GM12878 (cell line): ENCODE results near the gene USH2A. TPM values are rescaled to one million over a fixed set of nuclear protein-coding genes. Genes with fewer than 3 reads are reported as not detected.

Experiments used
- ATAC-seq: fragments of 200-7000 bp; cut with Tn5 transposase; 3 replicates; pipeline ENCODE4 v1.9.1; 2020; ENCODE audit warnings: mild to moderate bottlenecking, moderate library complexity
- BruUV-seq: library from RNA; stranded (reverse); fragments of 400-500 nt; replicated peaks from 2 replicates; lab custom pipeline; 2021; lab: Mats Ljungman, UMichigan
- CTCF ChIA-PET: fragments of 300-600 bp; sonication (Branson Sonifier 250); formaldehyde crosslinking; extraction: SDS; loops from one replicate; lab custom pipeline; 2021; ENCODE audit warnings: inconsistent platforms; lab: Yijun Ruan, JAX
- POLR2A ChIA-PET: fragments of 350-600 bp; formaldehyde crosslinking; extraction: SDS; loops from one replicate; lab custom pipeline; 2021; ENCODE audit warnings: inconsistent platforms; lab: Charles Lee
- RAD21 ChIA-PET: fragments of 300-600 bp; sonication (Branson Sonifier 250); formaldehyde crosslinking; loops from one replicate; lab custom pipeline; 2023; ENCODE audit warnings: antibody characterized with exemption; ENCODE audit not compliant: unreplicated experiment; lab: Charles Lee
- SMC1A ChIA-PET: fragments of 300-600 bp; sonication (Branson Sonifier 250); formaldehyde crosslinking; loops from one replicate; lab custom pipeline; 2023; ENCODE audit not compliant: unreplicated experiment, uncharacterized antibody; lab: Charles Lee
- DNase-seq: peaks from one replicate; pipeline ENCODE4 v3.0.0-alpha.2; 2011; ENCODE audit warnings: low read depth, low spot score
- FAIRE-seq: peaks from 3 replicates; lab custom pipeline; 2011; peaks lifted over from hg19 to GRCh38; lab: Jason Lieb, UNC
- H2AFZ ChIP-seq: 2 replicates; pipeline ENCODE4 v1.6.0; 2011; ENCODE audit warnings: low read depth, low read length, control low read depth; ENCODE audit not compliant: control insufficient read depth
- H3K27ac ChIP-seq: 2 replicates; pipeline ENCODE4 v1.5.1; 2011; ENCODE audit warnings: control low read depth; ENCODE audit not compliant: control insufficient read depth, insufficient read depth
- H3K27me3 ChIP-seq, 2 experiments: replicated peaks in 1 of 2; 2 replicates each; pipeline versions ENCODE4 v1.6.0 to v1.6.1; 2011; ENCODE audit warnings: low read length in 1 of 2; ENCODE audit not compliant: control insufficient read depth in 2 of 2, insufficient read depth in 2 of 2
- H3K36me3 ChIP-seq, 2 experiments: 2 replicates each; pipeline ENCODE4 v1.5.1; 2011; ENCODE audit warnings: low read length in 1 of 2; ENCODE audit not compliant: control insufficient read depth in 2 of 2, insufficient read depth in 2 of 2
- H3K4me1 ChIP-seq: 2 replicates; pipeline ENCODE4 v1.6.1; 2011; ENCODE audit warnings: mild to moderate bottlenecking, low read length, moderate library complexity, mixed read lengths; ENCODE audit not compliant: control insufficient read depth, insufficient read depth
- H3K4me2 ChIP-seq: 2 replicates; pipeline ENCODE4 v1.6.0; 2011; ENCODE audit warnings: control low read depth; ENCODE audit not compliant: control insufficient read depth, insufficient read depth
- H3K4me3 ChIP-seq: fragments of 200-600 bp; sonication (generic); 2 replicates; pipeline ENCODE4 v1.5.1; 2016
- H3K79me2 ChIP-seq: 2 replicates; pipeline ENCODE4 v1.6.0; 2011; ENCODE audit warnings: low read length; ENCODE audit not compliant: control insufficient read depth, insufficient read depth
- H3K9ac ChIP-seq: 2 replicates; pipeline ENCODE4 v1.8.0; 2011; ENCODE audit warnings: low read length, control low read depth, mixed read lengths; ENCODE audit not compliant: control insufficient read depth, insufficient read depth
- H3K9me3 ChIP-seq: replicated peaks from 3 replicates; pipeline ENCODE4 v1.5.1; 2011; ENCODE audit warnings: mild to moderate bottlenecking, low read length; ENCODE audit not compliant: control insufficient read depth, insufficient read depth
- H4K20me1 ChIP-seq: 2 replicates; pipeline ENCODE4 v1.6.0; 2011; ENCODE audit not compliant: control insufficient read depth, insufficient read depth
- ATF2 ChIP-seq: IDR thresholded peaks from 2 replicates; pipeline ENCODE4 v1.6.1; 2012; ENCODE audit warnings: low read length, inconsistent platforms
- ATF3 ChIP-seq: IDR thresholded peaks from 2 replicates; pipeline ENCODE4 v1.6.1; 2011; ENCODE audit warnings: low read depth, mild to moderate bottlenecking, low read length, moderate library complexity, borderline replicate concordance; ENCODE audit errors: extremely low read depth
- BRCA1 ChIP-seq: IDR thresholded peaks from 2 replicates; pipeline ENCODE4 v1.6.1; 2011; ENCODE audit warnings: low read depth, low read length, improper control_type of control experiment
- FOXK2 ChIP-seq: fragments of 450-650 bp; IDR thresholded peaks from 2 replicates; pipeline ENCODE4 v1.6.1; 2017; ENCODE audit warnings: mild to moderate bottlenecking, moderate library complexity
- HDAC6 ChIP-seq: fragments of 200-600 bp; sonication (generic); IDR thresholded peaks from one replicate; pipeline ENCODE4 v1.8.0; 2017; ENCODE audit warnings: antibody characterized with exemption; ENCODE audit not compliant: unreplicated experiment
- JUND ChIP-seq: IDR thresholded peaks from 2 replicates; pipeline ENCODE4 v1.6.1; 2012; ENCODE audit warnings: low read depth, mild to moderate bottlenecking, low read length, improper control_type of control experiment, moderate library complexity
- MAX ChIP-seq: IDR thresholded peaks from 2 replicates; pipeline ENCODE4 v1.6.1; 2012; ENCODE audit warnings: low read depth, low read length, improper control_type of control experiment
- MLLT1 ChIP-seq: fragments of 450-650 bp; IDR thresholded peaks from 2 replicates; pipeline ENCODE4 v1.6.1; 2016; ENCODE audit warnings: mild to moderate bottlenecking
- PRDM15 ChIP-seq: fragments of 450-650 bp; formaldehyde crosslinking; IDR thresholded peaks from 2 replicates; pipeline ENCODE4 v1.4.0; 2020; ENCODE audit warnings: mild to moderate bottlenecking, moderate library complexity
- SRF ChIP-seq, 2 experiments: IDR thresholded peaks; 2 replicates each; pipeline ENCODE4 v1.6.1; 2011; ENCODE audit warnings: low read depth in 2 of 2, low read length in 2 of 2, mild to moderate bottlenecking in 1 of 2, moderate library complexity in 1 of 2
- SUPT20H ChIP-seq: IDR thresholded peaks from 2 replicates; pipeline ENCODE4 v1.6.1; 2011; ENCODE audit warnings: low read depth, mild to moderate bottlenecking, low read length, moderate library complexity, borderline replicate concordance; ENCODE audit not compliant: control insufficient read depth
- TCF12 ChIP-seq: IDR thresholded peaks from 2 replicates; pipeline ENCODE4 v1.6.1; 2011; ENCODE audit warnings: low read depth, mild to moderate bottlenecking, low read length
- USF2 ChIP-seq: IDR thresholded peaks from 2 replicates; pipeline ENCODE4 v1.6.1; 2011; ENCODE audit warnings: low read depth, low read length, improper control_type of control experiment, borderline replicate concordance
- YBX1 ChIP-seq: fragments of 450-650 bp; IDR thresholded peaks from 2 replicates; pipeline ENCODE4 v1.6.1; 2016; ENCODE audit warnings: antibody characterized with exemption
- ZBED1 ChIP-seq: IDR thresholded peaks from 2 replicates; pipeline ENCODE4 v1.6.1; 2016; ENCODE audit warnings: borderline replicate concordance
- ZNF207 ChIP-seq: fragments of 450-650 bp; IDR thresholded peaks from 2 replicates; pipeline ENCODE4 v1.6.1; 2014; ENCODE audit warnings: antibody characterized with exemption, mild to moderate bottlenecking, borderline replicate concordance
- WGBS: methylation state at CpG from one replicate; pipeline ENCODE4 v1.1.6; 2016; ENCODE audit warnings: low lambda C conversion rate; ENCODE audit not compliant: insufficient replicate concordance, insufficient coverage; ENCODE audit errors: missing lambda C conversion rate; 5-methylcytosine and 5-hydroxymethylcytosine counted together
- in situ Hi-C: fragments of 300-500 bp; cut with MboI; formaldehyde crosslinking; loops from 9 replicates; pipeline ENCODE4 v1.14.3; 2018; ENCODE audit warnings: mixed read lengths
- intact Hi-C: fragments of 100-400 bp; cut with micrococcal nuclease; formaldehyde crosslinking; loops from one replicate; pipeline ENCODE4 v1.14.2; 2022; ENCODE audit not compliant: unreplicated experiment
- polyA plus RNA-seq, 11 experiments: library from polyadenylated mRNA; depleted of rRNA in 4 of 11; unstranded in 6 of 11; stranded (reverse) in 5 of 11; fragments of >200 nt; fragmentation: Nextera tagmentation in 4 of 11; fragmentation: Illumina TruSeq in 1 of 11; extraction: Ambion mirVana in 4 of 11; extraction: Trizol in 1 of 11; gene quantifications; 1 replicate in 1 of 11; 2 replicates in 10 of 11; pipeline versions ENCODE4 v1.2.1 to v1.2.3, GENCODE V29; 2011 to 2016; ENCODE audit warnings: inconsistent platforms in 2 of 11, missing spikeins in 2 of 11, low read depth in 1 of 11
- total RNA-seq, 4 experiments: library from RNA; depleted of rRNA in 3 of 4; stranded (reverse); fragments of >200 nt in 3 of 4; fragmentation: Illumina TruSeq in 1 of 4; extraction: Trizol in 1 of 4; gene quantifications; 2 replicates each; pipeline versions ENCODE4 v1.2.1 to v1.2.3, GENCODE V29; 2013 to 2021

Gene USH2A
- total and polyA plus RNA-seq, 10 of the 15 experiments (the other 5 are each of a cell fraction or from before 2014, with no cell fraction given), result under 0.01 to 0.20 (median 0.01) TPM; not detected in 2

GRCh38 chr1:215631489-215631888 lies 791.8 kb downstream of the USH2A start:
- no peaks in the 10 kb centered on the region for H3K4me1 ChIP-seq
- SMC1A ChIA-PET, result interaction anchor here (0.9 to 1.6 kb wide), 5 partner anchors 11 to 42 kb away, joined by 3 to 6 read pairs (median 4); no protein-coding TSS in a partner anchor
- H3K79me2 ChIP-seq, result no peaks in the 10 kb centered on the region
- no peak overlapping the region for H2AFZ ChIP-seq
- no peak for FAIRE-seq
- H3K27ac ChIP-seq, result no peak overlapping the region
- no peak overlapping the region for H3K4me3 ChIP-seq
- POLR2A ChIA-PET, result interaction anchor here (0.6 to 1.2 kb wide), 2 partner anchors 20 to 41 kb away, joined by 3 read pairs; no protein-coding TSS in a partner anchor
- ATAC-seq, result peak; percentile 5; the same call in 2 of the 3 replicates
- DNase-seq, result no peak
- no TSS peak for BruUV-seq
- no peaks in the 10 kb centered on the region for H4K20me1 ChIP-seq
- WGBS, result 45% methylated on average over 3 of the region's 3 CpGs
- no peaks in the 10 kb centered on the region for H3K9me3 ChIP-seq
- CTCF ChIA-PET, result interaction anchor here (0.9 kb wide), 1 partner anchor 19 kb away, joined by 4 read pairs; no protein-coding TSS in a partner anchor
- no peak overlapping the region for H3K9ac ChIP-seq
- H3K27me3 ChIP-seq, result no peaks in the 10 kb centered on the region
- no peak overlapping the region for H3K4me2 ChIP-seq
- RAD21 ChIA-PET, result no interaction called here
- TF ChIP-seq USF2 (no peak), ZBED1 (no peak), ATF3 (no peak), YBX1 (no peak), HDAC6 (no peak), ZNF207 (no peak), MAX (no peak), ATF2 (no peak), MLLT1 (no peak), BRCA1 (no peak), TCF12 (no peak), SUPT20H (no peak), PRDM15 (CRISPR knock-in tag) (no peak), SRF (IDR thresholded peaks at IDR 0.05; ENCODE audit: low read depth in 2 of 2, low read length in 2 of 2) (no peak), JUND (no peak), FOXK2 (no peak)
- H3K36me3 ChIP-seq, result no peaks in the 10 kb centered on the region
- in situ Hi-C loops, result no loop called here
- intact Hi-C loops, result no loop called here
